PFSK-1 (cell line): ENCODE data around the gene RPL36A.

Source experiments
- TAF1 ChIP-seq: IDR thresholded peaks from 2 replicates; pipeline ENCODE4 v1.6.1; 2012; ENCODE audit warnings: low read length, control low read depth, borderline replicate concordance; ENCODE audit not compliant: insufficient read depth
- TF ChIP-seq, protein P1 (sequence below), 2 experiments: IDR thresholded peaks; 2 replicates each; pipeline versions ENCODE4 v1.6.1 to v1.8.0; 2011 to 2012; ENCODE audit warnings: low read depth in 2 of 2, low read length in 2 of 2, control low read depth in 1 of 2, inconsistent platforms in 1 of 2, mild to moderate bottlenecking in 1 of 2, moderate library complexity in 1 of 2; ENCODE audit not compliant: insufficient read depth in 1 of 2

DNA sequence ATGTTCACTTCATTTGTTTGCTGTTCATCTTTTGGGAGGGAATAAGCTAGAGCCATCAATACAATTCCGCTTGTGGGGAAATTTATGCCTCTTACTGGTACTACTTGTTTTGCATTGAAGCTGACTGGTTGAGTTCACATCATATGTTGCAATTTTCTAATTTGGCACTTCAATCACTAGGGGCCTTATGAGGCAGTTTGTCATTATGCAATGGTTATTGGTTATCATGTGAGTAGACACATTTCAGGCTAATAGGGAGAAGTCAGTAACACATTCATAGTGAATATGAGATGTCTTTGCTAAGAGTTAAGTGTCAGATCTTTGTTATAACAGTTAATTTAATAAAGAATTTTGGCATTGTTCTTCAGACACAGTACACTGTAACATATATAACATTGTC is 5.0 kb downstream of the RPL36A start:
- TF ChIP-seq TAF1: no peak
- TF ChIP-seq, protein P1, sequence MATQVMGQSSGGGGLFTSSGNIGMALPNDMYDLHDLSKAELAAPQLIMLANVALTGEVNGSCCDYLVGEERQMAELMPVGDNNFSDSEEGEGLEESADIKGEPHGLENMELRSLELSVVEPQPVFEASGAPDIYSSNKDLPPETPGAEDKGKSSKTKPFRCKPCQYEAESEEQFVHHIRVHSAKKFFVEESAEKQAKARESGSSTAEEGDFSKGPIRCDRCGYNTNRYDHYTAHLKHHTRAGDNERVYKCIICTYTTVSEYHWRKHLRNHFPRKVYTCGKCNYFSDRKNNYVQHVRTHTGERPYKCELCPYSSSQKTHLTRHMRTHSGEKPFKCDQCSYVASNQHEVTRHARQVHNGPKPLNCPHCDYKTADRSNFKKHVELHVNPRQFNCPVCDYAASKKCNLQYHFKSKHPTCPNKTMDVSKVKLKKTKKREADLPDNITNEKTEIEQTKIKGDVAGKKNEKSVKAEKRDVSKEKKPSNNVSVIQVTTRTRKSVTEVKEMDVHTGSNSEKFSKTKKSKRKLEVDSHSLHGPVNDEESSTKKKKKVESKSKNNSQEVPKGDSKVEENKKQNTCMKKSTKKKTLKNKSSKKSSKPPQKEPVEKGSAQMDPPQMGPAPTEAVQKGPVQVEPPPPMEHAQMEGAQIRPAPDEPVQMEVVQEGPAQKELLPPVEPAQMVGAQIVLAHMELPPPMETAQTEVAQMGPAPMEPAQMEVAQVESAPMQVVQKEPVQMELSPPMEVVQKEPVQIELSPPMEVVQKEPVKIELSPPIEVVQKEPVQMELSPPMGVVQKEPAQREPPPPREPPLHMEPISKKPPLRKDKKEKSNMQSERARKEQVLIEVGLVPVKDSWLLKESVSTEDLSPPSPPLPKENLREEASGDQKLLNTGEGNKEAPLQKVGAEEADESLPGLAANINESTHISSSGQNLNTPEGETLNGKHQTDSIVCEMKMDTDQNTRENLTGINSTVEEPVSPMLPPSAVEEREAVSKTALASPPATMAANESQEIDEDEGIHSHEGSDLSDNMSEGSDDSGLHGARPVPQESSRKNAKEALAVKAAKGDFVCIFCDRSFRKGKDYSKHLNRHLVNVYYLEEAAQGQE (IDR thresholded peaks at IDR 0.05; ENCODE audit: insufficient read depth in 1 of 2, low read depth in 2 of 2, low read length in 2 of 2): no peak
